Measurements from ENCODE around the gene FARP1. TPM values are rescaled to one million over a fixed set of nuclear protein-coding genes. Genes with fewer than 3 reads are reported as not detected.

FARP1 gene
- polyA plus RNA-seq, 5 donors, result 111 to 145 (median 112) TPM

DNA sequence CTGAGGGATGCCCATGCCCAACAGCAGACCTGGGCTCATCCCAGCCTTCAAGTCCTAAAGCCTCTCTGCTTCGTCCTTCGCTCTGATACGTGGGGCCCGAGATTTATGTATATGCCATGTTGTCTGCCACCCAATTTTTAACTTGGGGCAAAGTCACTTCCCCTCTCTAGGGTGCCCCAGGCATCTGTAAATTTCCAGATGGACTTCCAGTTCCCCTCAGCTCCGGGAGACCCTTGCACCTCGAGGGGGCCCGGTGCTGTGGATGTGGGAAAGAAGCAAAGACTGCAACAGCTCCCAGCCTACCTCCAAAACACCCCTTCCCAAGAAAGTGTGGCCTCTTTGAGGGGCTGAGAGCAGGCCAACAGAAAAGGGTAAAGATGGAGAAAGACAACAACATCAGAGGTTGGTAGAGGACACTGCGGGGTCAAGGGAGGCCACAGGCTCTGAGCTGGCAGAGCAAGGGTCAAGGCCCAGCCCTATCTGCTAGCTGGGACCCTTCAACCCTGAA, 336.7 kb downstream of the FARP1 start:
- DNase-seq, result no peak

GRCh38 chr13:98480915-98481877, 338.3 kb downstream of the FARP1 start:
- DNase-seq, result no peak

DNA sequence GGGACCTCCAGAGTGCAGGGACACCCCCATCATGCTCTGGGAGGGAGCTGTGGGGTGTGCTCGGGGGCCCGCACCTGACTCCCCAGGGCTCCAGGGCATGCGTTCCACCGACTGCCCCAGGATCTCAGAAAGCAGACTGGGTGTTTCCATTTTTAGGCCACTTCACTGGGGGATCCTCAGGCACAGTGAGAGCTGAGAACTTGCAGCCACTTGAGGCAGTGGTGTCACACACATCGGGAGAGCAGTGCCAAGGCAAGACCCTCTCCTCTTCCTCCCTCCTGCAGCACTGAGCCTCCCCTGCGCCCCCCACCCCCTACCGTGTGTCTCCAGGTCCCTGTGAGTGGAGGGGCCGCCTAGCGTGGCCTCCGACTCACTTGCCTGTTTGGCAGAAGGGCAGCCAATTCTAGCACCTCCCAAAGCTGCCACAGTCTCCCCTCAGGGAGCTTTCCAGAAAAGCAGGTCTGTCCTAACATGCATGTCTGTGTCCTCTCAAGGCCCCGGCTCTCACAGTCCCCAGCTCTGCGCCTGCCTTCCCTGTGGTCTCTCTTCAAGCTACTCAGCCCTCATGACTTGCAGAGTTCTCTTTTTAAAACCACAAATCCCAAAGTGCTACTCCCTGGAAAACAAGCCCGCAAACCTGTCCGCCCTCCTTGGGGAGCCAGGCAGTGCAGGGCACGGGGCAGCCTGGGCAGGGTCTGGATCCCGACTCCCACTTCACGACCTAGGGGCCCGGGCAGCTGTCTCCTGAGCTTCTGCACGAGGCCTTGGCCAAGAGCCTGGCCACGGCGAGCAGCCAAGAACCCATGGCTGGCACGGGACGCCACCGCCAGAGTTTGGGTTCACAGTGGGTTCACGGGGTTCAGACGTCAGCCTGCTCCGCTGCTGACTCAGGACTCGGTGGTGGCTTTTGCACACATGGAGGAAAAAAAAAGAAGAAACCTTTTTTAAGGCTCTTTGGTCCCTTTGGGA, 339.9 kb downstream of the FARP1 start:
- DNase-seq, result peak in 1 of 2 donors; percentile 42

GRCh38 chr13:98483601-98484288, 340.9 kb downstream of the FARP1 start:
- no peak for DNase-seq

GRCh38 chr13:98484289-98485219, 341.7 kb downstream of the FARP1 start:
- DNase-seq, result peak; percentile 71 to 73

DNA sequence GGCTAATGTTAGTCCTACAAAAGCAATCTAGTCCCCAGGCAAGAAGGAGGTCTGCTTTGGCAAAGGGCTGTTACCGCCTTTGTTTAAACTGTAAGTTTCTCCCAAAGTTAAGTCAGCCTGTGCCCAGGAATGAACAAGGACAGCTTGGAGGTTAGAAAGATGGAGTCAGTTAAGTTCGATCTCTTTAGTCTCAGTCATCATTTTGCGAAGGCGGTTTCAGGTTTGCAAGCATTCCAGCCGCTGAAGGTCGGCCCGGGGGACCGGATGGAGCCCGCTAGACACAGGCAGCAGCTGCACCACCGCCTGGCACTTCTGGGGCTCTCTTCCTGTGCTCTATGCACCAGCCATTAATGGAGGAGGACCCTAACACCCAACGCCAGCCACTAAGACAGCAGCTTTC, 342.7 kb downstream of the FARP1 start:
- DNase-seq, result no peak

- no peak for DNase-seq
Measured at GRCh38 chr13:98486412-98486811, 343.5 kb downstream of the FARP1 start.

GRCh38 chr13:98487016-98487415, 344.1 kb downstream of the FARP1 start:
- DNase-seq, result no peak

GRCh38 chr13:98487522-98487921, 344.6 kb downstream of the FARP1 start:
- no peak for DNase-seq

GRCh38 chr13:98488736-98489135, 345.8 kb downstream of the FARP1 start:
- DNase-seq, result no peak

DNA sequence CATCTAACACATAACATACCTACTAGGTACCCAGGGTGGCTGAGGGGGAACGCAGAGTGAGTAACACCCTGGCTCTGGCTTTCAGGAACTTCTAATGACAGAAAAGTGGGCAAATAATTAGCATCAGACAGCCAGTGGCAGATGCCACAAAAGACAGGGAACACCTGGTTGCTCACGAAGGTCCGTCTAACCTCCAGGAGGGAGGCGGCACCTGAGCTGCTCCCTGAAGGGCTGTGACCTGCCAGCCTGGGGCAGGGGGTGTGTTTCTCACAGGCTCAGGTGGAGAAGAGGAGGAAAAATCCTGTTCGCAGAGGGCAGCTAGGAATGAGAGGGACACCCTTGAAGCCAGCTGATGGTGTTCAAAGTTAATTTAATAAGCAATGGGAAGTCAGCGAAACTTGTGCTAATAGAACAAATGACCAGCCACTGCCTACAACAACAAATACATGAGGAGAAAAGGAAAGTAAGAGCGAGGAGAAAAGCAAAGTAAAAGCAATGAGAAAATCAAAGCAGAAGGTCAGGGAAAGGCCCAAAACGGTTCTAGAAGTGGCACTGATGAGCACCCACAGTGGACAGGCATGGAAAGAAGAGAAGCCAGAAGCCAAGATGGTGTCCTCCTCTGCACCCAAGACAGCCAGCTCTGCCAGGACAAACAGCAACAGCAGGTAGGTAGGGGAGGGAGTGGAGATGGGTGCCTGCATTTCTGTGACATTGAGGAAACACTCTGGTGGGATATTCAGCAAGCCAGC, 346.7 kb downstream of the FARP1 start:
- no peak for DNase-seq

- no peak for DNase-seq
Measured at GRCh38 chr13:98490195-98490836, 347.4 kb downstream of the FARP1 start.

DNA sequence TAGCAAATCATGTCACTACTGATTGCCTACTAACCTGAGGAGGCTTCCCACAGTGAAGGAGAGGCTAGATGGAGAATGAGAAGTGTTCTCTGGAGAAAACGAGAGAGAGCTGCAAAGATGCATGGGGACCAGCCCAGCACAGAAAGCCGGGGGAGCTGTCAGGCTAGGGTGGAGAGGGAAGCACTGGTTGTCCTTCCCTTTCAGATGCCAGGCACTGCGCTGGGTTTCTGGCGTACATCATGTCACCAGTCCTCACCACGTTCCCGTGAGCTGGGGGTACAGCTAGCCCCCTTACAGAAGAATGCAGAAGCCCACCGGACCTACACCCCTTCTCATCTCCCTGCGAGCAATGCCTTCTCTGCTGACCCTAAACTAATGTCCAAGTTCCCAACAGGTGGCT, 348.0 kb downstream of the FARP1 start:
- no peak for DNase-seq

GRCh38 chr13:98492335-98493041, 349.6 kb downstream of the FARP1 start:
- no peak for DNase-seq

GRCh38 chr13:98493042-98493712, 350.3 kb downstream of the FARP1 start:
- no peak for DNase-seq

GRCh38 chr13:98494769-98495168, 351.9 kb downstream of the FARP1 start:
- no peak for DNase-seq

DNA sequence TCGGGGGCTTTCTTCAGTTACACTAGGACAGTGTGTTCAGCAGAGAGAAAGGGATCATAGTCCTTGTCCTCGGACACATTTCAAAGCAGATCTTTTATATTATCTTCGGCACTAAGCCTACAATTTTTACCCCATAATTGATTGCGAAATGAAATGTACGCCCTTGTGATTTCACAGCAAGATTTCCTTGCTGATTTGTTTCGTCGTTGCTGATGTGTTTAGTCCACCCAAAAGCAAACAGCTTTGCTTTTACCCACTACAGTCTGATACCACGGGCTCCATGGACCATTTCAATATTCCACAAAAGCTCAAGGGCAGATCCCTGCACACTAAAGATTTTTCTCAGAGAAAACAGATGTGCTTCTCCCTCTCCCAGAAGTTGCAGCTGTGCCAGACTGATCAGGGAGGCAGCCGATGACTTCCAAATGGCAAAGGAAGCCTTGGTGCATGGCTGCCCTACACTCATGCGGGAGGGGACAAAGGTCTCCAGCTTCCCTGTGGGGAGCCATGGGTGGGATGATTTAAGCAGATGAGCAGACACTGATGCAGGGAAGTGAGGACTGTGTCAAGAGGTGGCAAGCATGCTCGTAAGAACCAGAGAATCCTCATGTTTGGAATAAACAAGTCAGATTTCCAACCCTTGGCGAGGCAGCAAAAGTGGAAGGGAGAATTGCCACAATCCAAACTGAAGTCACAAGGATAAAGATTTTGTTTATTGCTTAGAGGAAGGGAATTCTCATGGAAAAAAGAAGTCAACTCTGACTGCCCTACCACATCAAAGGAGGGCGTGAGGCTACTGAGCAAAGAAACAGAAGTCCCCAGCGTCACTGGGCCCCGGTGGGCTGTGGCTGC, 353.0 kb downstream of the FARP1 start:
- peak in 1 of 2 donors; percentile 55 for DNase-seq

All from right lung (tissue), 5 donors.